OCI-LY1 (cell line): ENCODE data around the gene ACSBG1.

Source experiments
- H2AFZ ChIP-seq: fragments of 200-600 bp; sonication (generic), shearing (Covaris generic); 2 replicates; pipeline ENCODE4 v1.6.0; 2014; ENCODE audit warnings: antibody characterized with exemption, mild to moderate bottlenecking, low read length
- H3F3A ChIP-seq: fragments of 200-600 bp; sonication (generic), shearing (Covaris generic); 2 replicates; pipeline ENCODE4 v1.6.0; 2014; ENCODE audit warnings: mild to moderate bottlenecking, antibody characterized with exemption, low read length, moderate library complexity; ENCODE audit not compliant: insufficient read depth
- H3K27ac ChIP-seq: fragments of 200-600 bp; sonication (generic); 2 replicates; pipeline ENCODE4 v1.5.1; 2014; ENCODE audit warnings: low read length, mixed run types, mild to moderate bottlenecking, low read depth; ENCODE audit not compliant: poor library complexity, severe bottlenecking
- H3K27me3 ChIP-seq: fragments of 200-600 bp; sonication (generic); 2 replicates; pipeline ENCODE4 v1.6.0; 2014; ENCODE audit warnings: antibody characterized with exemption, mild to moderate bottlenecking, low read length, moderate library complexity; ENCODE audit not compliant: insufficient read depth
- H3K36me3 ChIP-seq: fragments of 200-600 bp; sonication (generic); 2 replicates; pipeline ENCODE4 v1.6.1; 2014; ENCODE audit warnings: mild to moderate bottlenecking, antibody characterized with exemption, low read length, moderate library complexity, mixed read lengths; ENCODE audit not compliant: insufficient read depth
- H3K4me1 ChIP-seq: fragments of 200-600 bp; sonication (generic); 2 replicates; pipeline ENCODE4 v1.5.1; 2014; ENCODE audit warnings: mild to moderate bottlenecking, low read length, moderate library complexity; ENCODE audit not compliant: insufficient read depth, severe bottlenecking
- H3K4me2 ChIP-seq: fragments of 200-600 bp; sonication (generic), shearing (Covaris generic); 2 replicates; pipeline ENCODE4 v1.6.1; 2014; ENCODE audit warnings: low read length
- H3K4me3 ChIP-seq: fragments of 200-600 bp; sonication (generic); 2 replicates; pipeline ENCODE4 v1.5.1; 2014; ENCODE audit warnings: low read length, low read depth, mild to moderate bottlenecking, mixed read lengths; ENCODE audit not compliant: poor library complexity, severe bottlenecking
- H3K79me2 ChIP-seq: fragments of 200-600 bp; shearing (Covaris generic); 2 replicates; pipeline ENCODE4 v1.6.1; 2016; ENCODE audit warnings: mixed run types, low read length, mixed read lengths; ENCODE audit not compliant: insufficient read depth
- H3K9ac ChIP-seq: fragments of 200-600 bp; sonication (generic), shearing (Covaris generic); 2 replicates; pipeline ENCODE4 v1.6.1; 2014; ENCODE audit warnings: mild to moderate bottlenecking, low read length, mixed read lengths
- H3K9me2 ChIP-seq: fragments of 200-600 bp; sonication (generic), shearing (Covaris generic); 2 replicates; pipeline ENCODE4 v1.6.1; 2014; ENCODE audit warnings: low read depth, mild to moderate bottlenecking, low read length, mixed read lengths
- H3K9me3 ChIP-seq: fragments of 200-600 bp; shearing (Covaris generic); 2 replicates; pipeline ENCODE4 v1.6.1; 2014; ENCODE audit warnings: low read length, mixed read lengths
- H4K20me1 ChIP-seq: fragments of 200-600 bp; sonication (generic), shearing (Covaris generic); 2 replicates; pipeline ENCODE4 v1.6.0; 2016; ENCODE audit warnings: mild to moderate bottlenecking, low read length; ENCODE audit not compliant: insufficient read depth
- EZH2 ChIP-seq: fragments of 200-600 bp; sonication (generic), shearing (Covaris generic); IDR thresholded peaks from 2 replicates; pipeline ENCODE4 v1.8.0; 2017; ENCODE audit warnings: borderline replicate concordance, mixed run types, mild to moderate bottlenecking, antibody characterized with exemption, low read length, moderate library complexity, mixed read lengths
- TF ChIP-seq, protein P1 (sequence below): fragments of 200-600 bp; sonication (generic), shearing (Covaris generic); IDR thresholded peaks from 2 replicates; pipeline ENCODE4 v1.5.1; 2017; ENCODE audit warnings: mild to moderate bottlenecking, antibody characterized with exemption, low read length, moderate library complexity, mixed read lengths

ACSBG1 gene

DNA sequence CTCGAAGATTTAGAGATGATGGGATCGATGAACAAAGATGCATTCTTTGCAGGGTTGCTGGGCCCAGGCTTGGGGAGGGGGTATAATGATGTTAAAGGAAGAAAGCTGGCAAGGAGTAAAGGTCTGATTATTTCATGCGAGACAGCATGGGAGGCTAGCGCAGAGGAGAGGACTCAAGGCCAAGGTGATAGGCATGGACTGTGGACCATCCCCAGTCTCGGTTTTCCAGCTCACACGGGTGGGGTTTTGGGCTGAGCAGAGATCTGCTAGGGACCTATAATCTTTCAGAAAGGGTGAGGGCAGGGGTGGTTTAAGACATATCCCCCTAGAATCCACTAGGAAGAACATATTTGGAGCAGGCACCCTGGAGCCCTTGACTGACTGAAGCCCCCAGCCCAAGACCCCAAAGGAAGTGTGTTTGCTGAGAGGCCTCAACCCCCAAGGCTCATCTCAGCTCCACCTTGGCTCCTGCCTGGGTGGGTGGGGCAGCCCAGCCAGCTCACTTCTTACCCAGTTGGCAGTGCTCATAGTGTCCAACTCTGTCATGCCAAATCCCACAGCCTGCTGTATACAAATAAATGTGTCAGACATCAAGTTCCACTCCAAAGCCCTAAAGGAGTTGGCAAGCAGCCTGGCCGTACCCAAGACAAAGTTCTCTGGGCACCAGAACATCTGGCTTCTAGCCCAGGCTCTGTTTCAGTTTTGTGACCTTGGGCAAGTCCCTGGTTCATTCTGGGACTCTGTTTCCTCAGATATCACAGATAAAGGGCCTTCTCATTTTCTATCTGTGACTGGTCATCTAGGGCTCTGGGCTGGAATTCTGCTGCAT lies 17.9 kb downstream of the ACSBG1 start:
- H3K4me2 ChIP-seq, result no peak overlapping the region
- H2AFZ ChIP-seq, result no peak overlapping the region

DNA sequence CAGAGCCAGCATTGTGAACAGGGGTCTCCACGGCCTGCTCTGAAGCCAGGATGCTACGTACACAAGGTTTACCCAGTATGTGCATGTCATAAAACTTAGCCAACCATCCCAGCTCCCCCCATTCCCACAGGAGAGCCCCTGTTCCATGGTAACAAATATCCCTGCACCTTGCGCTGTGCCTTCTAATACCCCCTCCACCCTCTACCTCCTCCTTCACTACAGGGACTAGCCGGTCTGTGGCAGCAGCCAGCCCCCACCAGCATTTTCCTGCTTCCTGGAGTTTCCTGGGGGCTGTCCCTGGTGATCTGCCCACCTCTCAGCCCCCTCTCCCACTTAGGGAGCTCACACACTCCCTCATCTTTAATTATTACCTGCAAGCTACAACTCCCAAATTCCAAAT lies 20.4 kb downstream of the ACSBG1 start:
- H3K27ac ChIP-seq, result no peak overlapping the region
- no peak overlapping the region for H3K9ac ChIP-seq
- H3K4me1 ChIP-seq, result no peaks in the 10 kb centered on the region
- no peak for TF ChIP-seq EZH2
- TF ChIP-seq, protein P1, sequence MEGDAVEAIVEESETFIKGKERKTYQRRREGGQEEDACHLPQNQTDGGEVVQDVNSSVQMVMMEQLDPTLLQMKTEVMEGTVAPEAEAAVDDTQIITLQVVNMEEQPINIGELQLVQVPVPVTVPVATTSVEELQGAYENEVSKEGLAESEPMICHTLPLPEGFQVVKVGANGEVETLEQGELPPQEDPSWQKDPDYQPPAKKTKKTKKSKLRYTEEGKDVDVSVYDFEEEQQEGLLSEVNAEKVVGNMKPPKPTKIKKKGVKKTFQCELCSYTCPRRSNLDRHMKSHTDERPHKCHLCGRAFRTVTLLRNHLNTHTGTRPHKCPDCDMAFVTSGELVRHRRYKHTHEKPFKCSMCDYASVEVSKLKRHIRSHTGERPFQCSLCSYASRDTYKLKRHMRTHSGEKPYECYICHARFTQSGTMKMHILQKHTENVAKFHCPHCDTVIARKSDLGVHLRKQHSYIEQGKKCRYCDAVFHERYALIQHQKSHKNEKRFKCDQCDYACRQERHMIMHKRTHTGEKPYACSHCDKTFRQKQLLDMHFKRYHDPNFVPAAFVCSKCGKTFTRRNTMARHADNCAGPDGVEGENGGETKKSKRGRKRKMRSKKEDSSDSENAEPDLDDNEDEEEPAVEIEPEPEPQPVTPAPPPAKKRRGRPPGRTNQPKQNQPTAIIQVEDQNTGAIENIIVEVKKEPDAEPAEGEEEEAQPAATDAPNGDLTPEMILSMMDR, result no peak
- H2AFZ ChIP-seq, result no peak overlapping the region
- no peak overlapping the region for H3K4me2 ChIP-seq
- no peaks in the 10 kb centered on the region for H3K36me3 ChIP-seq
- H3F3A ChIP-seq, result no peaks in the 10 kb centered on the region
- H3K79me2 ChIP-seq, result no peaks in the 10 kb centered on the region
- H3K9me3 ChIP-seq, result no peaks in the 10 kb centered on the region
- H3K27me3 ChIP-seq, result 0 out of 2 replicates have a peak, but pooled peaks cover 5% of the 10 kb centered on the region
- no peaks in the 10 kb centered on the region for H3K9me2 ChIP-seq
- H3K4me3 ChIP-seq, result no peak overlapping the region
- H4K20me1 ChIP-seq, result no peaks in the 10 kb centered on the region

More for the DNA sequence above, 17.9 kb downstream of the ACSBG1 start:
- no peak overlapping the region for H3K4me3 ChIP-seq
- H3F3A ChIP-seq, result no peaks in the 10 kb centered on the region
- H3K27me3 ChIP-seq, result 0 out of 2 replicates have a peak, but pooled peaks cover 4% of the 10 kb centered on the region
- no peaks in the 10 kb centered on the region for H3K79me2 ChIP-seq
- H3K36me3 ChIP-seq, result no peaks in the 10 kb centered on the region
- no peak overlapping the region for H3K9ac ChIP-seq
- no peak overlapping the region for H3K27ac ChIP-seq
- no peak for TF ChIP-seq EZH2
- TF ChIP-seq, protein P1, result no peak
- H3K9me2 ChIP-seq, result no peaks in the 10 kb centered on the region
- no peaks in the 10 kb centered on the region for H4K20me1 ChIP-seq
- H3K9me3 ChIP-seq, result no peaks in the 10 kb centered on the region
- no peaks in the 10 kb centered on the region for H3K4me1 ChIP-seq

DNA sequence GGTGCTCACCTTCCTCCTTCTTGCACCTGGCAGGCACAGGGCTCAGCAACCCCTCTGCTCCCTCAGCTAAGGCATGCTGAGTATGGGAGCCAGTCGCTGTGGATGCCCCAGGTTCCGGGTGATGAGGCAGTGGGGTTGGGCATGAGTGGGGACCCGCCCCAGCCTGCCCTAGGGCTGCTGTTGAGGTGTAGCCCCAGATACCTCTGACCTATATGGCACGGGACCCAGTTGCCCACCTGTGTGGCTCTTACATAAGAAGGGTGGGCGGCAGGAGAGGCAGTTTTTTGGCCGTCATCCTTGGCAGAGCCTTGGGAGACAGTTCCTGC lies 21.0 kb downstream of the ACSBG1 start:
- no peaks in the 10 kb centered on the region for H3K9me3 ChIP-seq
- H3F3A ChIP-seq, result no peaks in the 10 kb centered on the region
- no peak overlapping the region for H3K4me2 ChIP-seq
- H3K36me3 ChIP-seq, result no peaks in the 10 kb centered on the region
- no peak overlapping the region for H3K9ac ChIP-seq
- H3K79me2 ChIP-seq, result no peaks in the 10 kb centered on the region
- H3K4me3 ChIP-seq, result no peak overlapping the region
- no peak overlapping the region for H3K27ac ChIP-seq
- no peak overlapping the region for H2AFZ ChIP-seq
- H3K27me3 ChIP-seq, result 0 out of 2 replicates have a peak, but pooled peaks cover 5% of the 10 kb centered on the region
- H3K9me2 ChIP-seq, result no peaks in the 10 kb centered on the region
- TF ChIP-seq, protein P1, result no peak
- no peak for TF ChIP-seq EZH2
- H3K4me1 ChIP-seq, result no peaks in the 10 kb centered on the region
- H4K20me1 ChIP-seq, result no peaks in the 10 kb centered on the region
